ENCODE results near the gene TF.
A peak's percentile ranks its signal among the peaks of the same experiment; 100 is the strongest.

Gene TF

DNA sequence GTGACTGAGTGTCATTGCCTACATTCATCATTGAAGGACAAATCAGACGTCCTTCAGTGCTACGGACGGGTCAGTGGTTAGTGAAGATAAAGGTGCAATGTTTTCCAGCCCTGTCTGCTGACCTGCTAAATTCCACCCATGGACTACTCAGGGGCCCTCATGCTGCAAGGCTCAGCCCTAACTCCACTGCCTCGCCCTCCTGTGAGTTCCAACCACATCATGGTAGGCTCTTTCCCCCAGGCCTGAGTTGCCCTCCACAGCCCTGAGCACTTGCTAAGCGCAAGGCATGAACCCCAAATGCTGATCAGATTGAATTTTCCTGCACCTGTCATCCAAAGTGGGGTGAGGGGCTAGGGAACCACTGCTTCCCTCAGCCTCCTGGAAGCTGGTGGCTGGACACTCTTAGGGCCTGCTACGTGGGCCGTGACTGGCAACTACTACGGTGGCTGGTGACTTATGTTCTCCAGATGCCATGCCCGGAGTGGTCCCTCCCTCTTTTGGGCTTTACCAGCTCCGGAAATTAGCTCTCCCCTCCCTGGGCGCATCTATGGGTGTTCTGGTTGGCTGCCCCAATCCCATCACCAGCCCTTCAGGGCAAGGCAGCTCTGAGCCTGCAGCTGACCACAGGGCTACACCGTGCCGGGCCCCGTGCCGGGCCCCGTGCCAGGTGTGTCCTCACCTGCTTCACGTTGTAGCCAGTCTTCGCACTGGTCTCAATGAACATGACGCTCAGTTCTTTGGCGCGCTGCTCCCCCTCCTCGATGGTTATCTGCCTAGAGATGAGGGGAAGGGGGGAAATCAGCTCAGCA lies 91.5 kb downstream of the TF start:
- no peak for DNase-seq (ENCODE audit: low spot score)

- DNase-seq (ENCODE audit: low spot score) = no peak
Measured at GRCh38 chr3:133838296-133838789, 92.2 kb downstream of the TF start.

DNA sequence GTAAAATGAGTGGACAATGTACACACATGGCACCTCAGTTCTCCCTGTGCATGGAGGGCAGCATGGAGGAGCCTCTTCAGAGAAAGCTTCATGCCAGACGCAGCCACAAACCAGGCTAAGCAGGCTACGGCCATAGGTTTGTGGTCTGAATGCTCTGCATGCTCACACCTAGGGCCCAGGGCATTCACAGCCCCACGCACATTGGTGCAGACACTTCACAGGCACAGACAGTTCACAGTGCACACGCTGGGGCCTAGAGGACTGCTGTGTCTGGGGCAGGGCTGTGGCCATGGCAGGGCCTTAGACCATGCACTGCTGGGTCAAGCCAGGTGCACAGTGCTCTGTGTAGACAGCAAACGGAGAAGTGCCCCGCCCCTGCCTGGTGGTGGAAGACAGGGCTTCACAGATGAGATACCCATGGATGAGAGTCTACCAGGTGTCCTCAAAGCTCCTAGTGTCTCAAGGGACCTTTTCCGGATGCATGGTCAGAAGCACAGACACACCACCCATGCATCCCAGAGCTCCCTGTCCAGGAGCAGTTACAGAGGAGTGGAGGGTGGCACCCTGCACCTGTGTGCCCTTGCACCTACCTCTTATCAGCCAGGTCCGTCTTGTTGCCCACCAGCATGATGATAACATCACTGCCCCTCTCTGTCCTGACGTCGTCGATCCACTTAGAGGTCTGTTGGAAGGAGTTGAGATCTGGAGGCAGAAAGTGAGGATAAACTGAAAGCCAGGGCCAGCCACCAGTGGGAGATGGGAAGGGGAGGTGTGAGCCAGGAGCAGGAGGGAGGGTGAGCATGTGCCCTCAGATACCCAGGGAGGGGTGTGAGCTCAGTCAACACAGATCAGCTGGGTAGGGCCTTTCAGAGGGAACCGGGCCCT lies 93.0 kb downstream of the TF start:
- no peak for DNase-seq (ENCODE audit: low spot score)

GRCh38 chr3:133840055-133840737 lies 94.0 kb downstream of the TF start:
- no peak for DNase-seq (ENCODE audit: low spot score)

- no peak for DNase-seq (ENCODE audit: low spot score)
Measured at GRCh38 chr3:133840767-133841166, 94.6 kb downstream of the TF start.

DNA sequence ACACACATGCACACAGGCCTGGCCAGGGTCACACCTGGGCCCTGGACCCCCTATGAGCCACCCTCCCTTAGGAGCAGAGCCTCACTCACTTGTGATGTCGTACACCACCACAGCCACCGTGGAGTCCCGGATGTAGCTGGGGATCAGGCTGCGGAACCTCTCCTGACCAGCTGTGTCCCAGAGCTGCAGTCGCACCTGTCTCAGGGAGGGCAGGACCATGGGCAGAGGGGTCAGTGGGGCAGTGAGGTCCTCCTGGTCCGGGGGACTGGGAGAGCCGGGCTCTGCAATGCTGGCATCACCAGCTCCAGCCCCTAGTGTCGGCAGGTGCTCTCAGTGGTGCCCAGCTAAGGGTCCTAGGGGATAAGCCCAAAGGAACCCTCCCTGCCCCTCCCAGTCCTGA lies 95.0 kb downstream of the TF start:
- no peak for DNase-seq (ENCODE audit: low spot score)

- no peak for DNase-seq (ENCODE audit: low spot score)
Measured at GRCh38 chr3:133842158-133842557, 96.0 kb downstream of the TF start.

- DNase-seq (ENCODE audit: low spot score) = peak; percentile 31
Measured at GRCh38 chr3:133843634-133844033, 97.4 kb downstream of the TF start.

GRCh38 chr3:133845127-133845526 lies 98.9 kb downstream of the TF start:
- no peak for DNase-seq (ENCODE audit: low spot score)
